GM12878 (cell line): ENCODE data around the gene CTXND1. TPM values are rescaled to one million over a fixed set of nuclear protein-coding genes. Genes with fewer than 3 reads are reported as not detected.

Experiments used
- EZH2 ChIP-seq: IDR thresholded peaks from 2 replicates; pipeline ENCODE4 v1.6.1; 2012; ENCODE audit warnings: low read depth, mild to moderate bottlenecking, control low read depth, inconsistent platforms, low read length, borderline replicate concordance; ENCODE audit not compliant: control insufficient read depth
- POLR2AphosphoS2 ChIP-seq: IDR thresholded peaks from 2 replicates; pipeline ENCODE4 v1.6.1; 2011; ENCODE audit warnings: low read depth, mild to moderate bottlenecking, low read length, improper control_type of control experiment, moderate library complexity
- SIN3A ChIP-seq: IDR thresholded peaks from 2 replicates; pipeline ENCODE4 v1.6.1; 2012; ENCODE audit warnings: low read depth, low read length, improper control_type of control experiment
- polyA plus RNA-seq, 11 experiments: library from polyadenylated mRNA; depleted of rRNA in 4 of 11; unstranded in 6 of 11; stranded (reverse) in 5 of 11; fragments of >200 nt; fragmentation: Nextera tagmentation in 4 of 11; fragmentation: Illumina TruSeq in 1 of 11; extraction: Ambion mirVana in 4 of 11; extraction: Trizol in 1 of 11; gene quantifications; 1 replicate in 1 of 11; 2 replicates in 10 of 11; pipeline versions ENCODE4 v1.2.1 to v1.2.3, GENCODE V29; 2011 to 2016; ENCODE audit warnings: inconsistent platforms in 2 of 11, missing spikeins in 2 of 11, low read depth in 1 of 11
- total RNA-seq, 4 experiments: library from RNA; depleted of rRNA in 3 of 4; stranded (reverse); fragments of >200 nt in 3 of 4; fragmentation: Illumina TruSeq in 1 of 4; extraction: Trizol in 1 of 4; gene quantifications; 2 replicates each; pipeline versions ENCODE4 v1.2.1 to v1.2.3, GENCODE V29; 2013 to 2021
- TF ChIP-seq, protein P1 (sequence below): fragments of 450-650 bp; formaldehyde crosslinking; IDR thresholded peaks from 2 replicates; pipeline ENCODE4 v1.4.0; 2022; ENCODE audit warnings: mild to moderate bottlenecking, moderate library complexity
- TF ChIP-seq, protein P2 (sequence below): fragments of 450-650 bp; IDR thresholded peaks from 2 replicates; pipeline ENCODE4 v1.6.1; 2017; ENCODE audit warnings: mild to moderate bottlenecking, moderate library complexity
- TF ChIP-seq, protein P3 (sequence below): fragments of 450-650 bp; IDR thresholded peaks from 2 replicates; pipeline ENCODE4 v1.6.1; 2017; ENCODE audit warnings: antibody characterized with exemption, mild to moderate bottlenecking, moderate library complexity
- TF ChIP-seq, protein P4 (sequence below): fragments of 450-650 bp; formaldehyde crosslinking; IDR thresholded peaks from 2 replicates; pipeline ENCODE4 v1.5.0; 2022; ENCODE audit warnings: mild to moderate bottlenecking, missing genetic modification characterization

CTXND1 gene
- total and polyA plus RNA-seq, 10 of the 15 experiments (the other 5 are each of a cell fraction or from before 2014, with no cell fraction given) = under 0.01 to 0.03 (median 0.02) TPM; not detected in 7

DNA sequence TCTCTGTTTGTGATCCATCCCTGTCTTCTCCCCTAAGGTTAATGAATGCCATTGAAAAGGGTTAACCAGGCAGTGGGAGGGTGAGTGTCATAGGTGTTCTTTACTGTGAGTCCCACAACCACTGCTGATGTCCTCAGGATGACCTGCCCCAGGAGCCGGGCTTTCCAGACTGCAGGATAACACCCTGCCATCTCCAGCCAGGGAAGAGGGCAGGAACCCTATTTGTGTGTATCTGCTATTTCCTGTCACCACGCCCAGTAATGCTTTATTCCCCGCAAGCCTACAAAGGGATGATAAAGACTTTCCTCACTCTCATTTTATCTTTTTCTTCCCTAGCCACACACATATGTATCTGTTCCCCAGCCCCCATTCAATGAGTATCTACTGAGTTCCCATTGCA lies 15.6 kb upstream of the CTXND1 start (continued):
- TF ChIP-seq, protein P1, sequence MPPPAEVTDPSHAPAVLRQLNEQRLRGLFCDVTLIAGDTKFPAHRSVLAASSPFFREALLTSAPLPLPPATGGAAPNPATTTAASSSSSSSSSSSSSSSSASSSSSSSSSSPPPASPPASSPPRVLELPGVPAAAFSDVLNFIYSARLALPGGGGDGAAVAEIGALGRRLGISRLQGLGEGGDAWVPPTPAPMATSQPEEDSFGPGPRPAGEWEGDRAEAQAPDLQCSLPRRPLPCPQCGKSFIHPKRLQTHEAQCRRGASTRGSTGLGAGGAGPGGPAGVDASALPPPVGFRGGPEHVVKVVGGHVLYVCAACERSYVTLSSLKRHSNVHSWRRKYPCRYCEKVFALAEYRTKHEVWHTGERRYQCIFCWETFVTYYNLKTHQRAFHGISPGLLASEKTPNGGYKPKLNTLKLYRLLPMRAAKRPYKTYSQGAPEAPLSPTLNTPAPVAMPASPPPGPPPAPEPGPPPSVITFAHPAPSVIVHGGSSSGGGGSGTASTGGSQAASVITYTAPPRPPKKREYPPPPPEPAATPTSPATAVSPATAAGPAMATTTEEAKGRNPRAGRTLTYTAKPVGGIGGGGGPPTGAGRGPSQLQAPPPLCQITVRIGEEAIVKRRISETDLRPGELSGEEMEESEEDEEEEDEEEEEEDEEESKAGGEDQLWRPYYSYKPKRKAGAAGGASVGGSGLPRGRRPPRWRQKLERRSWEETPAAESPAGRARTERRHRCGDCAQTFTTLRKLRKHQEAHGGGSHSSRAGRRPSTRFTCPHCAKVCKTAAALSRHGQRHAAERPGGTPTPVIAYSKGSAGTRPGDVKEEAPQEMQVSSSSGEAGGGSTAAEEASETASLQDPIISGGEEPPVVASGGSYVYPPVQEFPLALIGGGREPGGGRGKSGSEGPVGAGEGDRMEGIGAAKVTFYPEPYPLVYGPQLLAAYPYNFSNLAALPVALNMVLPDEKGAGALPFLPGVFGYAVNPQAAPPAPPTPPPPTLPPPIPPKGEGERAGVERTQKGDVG = no peak
- TF ChIP-seq SIN3A (no peak), POLR2AphosphoS2 (no peak), EZH2 (no peak)
- TF ChIP-seq, protein P2, sequence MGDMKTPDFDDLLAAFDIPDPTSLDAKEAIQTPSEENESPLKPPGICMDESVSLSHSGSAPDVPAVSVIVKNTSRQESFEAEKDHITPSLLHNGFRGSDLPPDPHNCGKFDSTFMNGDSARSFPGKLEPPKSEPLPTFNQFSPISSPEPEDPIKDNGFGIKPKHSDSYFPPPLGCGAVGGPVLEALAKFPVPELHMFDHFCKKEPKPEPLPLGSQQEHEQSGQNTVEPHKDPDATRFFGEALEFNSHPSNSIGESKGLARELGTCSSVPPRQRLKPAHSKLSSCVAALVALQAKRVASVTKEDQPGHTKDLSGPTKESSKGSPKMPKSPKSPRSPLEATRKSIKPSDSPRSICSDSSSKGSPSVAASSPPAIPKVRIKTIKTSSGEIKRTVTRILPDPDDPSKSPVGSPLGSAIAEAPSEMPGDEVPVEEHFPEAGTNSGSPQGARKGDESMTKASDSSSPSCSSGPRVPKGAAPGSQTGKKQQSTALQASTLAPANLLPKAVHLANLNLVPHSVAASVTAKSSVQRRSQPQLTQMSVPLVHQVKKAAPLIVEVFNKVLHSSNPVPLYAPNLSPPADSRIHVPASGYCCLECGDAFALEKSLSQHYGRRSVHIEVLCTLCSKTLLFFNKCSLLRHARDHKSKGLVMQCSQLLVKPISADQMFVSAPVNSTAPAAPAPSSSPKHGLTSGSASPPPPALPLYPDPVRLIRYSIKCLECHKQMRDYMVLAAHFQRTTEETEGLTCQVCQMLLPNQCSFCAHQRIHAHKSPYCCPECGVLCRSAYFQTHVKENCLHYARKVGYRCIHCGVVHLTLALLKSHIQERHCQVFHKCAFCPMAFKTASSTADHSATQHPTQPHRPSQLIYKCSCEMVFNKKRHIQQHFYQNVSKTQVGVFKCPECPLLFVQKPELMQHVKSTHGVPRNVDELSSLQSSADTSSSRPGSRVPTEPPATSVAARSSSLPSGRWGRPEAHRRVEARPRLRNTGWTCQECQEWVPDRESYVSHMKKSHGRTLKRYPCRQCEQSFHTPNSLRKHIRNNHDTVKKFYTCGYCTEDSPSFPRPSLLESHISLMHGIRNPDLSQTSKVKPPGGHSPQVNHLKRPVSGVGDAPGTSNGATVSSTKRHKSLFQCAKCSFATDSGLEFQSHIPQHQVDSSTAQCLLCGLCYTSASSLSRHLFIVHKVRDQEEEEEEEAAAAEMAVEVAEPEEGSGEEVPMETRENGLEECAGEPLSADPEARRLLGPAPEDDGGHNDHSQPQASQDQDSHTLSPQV = no peak
- TF ChIP-seq, protein P3, sequence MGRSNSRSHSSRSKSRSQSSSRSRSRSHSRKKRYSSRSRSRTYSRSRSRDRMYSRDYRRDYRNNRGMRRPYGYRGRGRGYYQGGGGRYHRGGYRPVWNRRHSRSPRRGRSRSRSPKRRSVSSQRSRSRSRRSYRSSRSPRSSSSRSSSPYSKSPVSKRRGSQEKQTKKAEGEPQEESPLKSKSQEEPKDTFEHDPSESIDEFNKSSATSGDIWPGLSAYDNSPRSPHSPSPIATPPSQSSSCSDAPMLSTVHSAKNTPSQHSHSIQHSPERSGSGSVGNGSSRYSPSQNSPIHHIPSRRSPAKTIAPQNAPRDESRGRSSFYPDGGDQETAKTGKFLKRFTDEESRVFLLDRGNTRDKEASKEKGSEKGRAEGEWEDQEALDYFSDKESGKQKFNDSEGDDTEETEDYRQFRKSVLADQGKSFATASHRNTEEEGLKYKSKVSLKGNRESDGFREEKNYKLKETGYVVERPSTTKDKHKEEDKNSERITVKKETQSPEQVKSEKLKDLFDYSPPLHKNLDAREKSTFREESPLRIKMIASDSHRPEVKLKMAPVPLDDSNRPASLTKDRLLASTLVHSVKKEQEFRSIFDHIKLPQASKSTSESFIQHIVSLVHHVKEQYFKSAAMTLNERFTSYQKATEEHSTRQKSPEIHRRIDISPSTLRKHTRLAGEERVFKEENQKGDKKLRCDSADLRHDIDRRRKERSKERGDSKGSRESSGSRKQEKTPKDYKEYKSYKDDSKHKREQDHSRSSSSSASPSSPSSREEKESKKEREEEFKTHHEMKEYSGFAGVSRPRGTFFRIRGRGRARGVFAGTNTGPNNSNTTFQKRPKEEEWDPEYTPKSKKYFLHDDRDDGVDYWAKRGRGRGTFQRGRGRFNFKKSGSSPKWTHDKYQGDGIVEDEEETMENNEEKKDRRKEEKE = no peak
- TF ChIP-seq, protein P4, sequence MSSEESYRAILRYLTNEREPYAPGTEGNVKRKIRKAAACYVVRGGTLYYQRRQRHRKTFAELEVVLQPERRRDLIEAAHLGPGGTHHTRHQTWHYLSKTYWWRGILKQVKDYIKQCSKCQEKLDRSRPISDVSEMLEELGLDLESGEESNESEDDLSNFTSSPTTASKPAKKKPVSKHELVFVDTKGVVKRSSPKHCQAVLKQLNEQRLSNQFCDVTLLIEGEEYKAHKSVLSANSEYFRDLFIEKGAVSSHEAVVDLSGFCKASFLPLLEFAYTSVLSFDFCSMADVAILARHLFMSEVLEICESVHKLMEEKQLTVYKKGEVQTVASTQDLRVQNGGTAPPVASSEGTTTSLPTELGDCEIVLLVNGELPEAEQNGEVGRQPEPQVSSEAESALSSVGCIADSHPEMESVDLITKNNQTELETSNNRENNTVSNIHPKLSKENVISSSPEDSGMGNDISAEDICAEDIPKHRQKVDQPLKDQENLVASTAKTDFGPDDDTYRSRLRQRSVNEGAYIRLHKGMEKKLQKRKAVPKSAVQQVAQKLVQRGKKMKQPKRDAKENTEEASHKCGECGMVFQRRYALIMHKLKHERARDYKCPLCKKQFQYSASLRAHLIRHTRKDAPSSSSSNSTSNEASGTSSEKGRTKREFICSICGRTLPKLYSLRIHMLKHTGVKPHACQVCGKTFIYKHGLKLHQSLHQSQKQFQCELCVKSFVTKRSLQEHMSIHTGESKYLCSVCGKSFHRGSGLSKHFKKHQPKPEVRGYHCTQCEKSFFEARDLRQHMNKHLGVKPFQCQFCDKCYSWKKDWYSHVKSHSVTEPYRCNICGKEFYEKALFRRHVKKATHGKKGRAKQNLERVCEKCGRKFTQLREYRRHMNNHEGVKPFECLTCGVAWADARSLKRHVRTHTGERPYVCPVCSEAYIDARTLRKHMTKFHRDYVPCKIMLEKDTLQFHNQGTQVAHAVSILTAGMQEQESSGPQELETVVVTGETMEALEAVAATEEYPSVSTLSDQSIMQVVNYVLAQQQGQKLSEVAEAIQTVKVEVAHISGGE (CRISPR knock-in tag) = no peak
